T-helper 2 cell treated with Interferon-gamma antibody and Interleukin-4, amounts not matched to agents 5 μg/mL and 100 μg/mL, for 36 hours (primary cell): Measurements from ENCODE around the gene LOXHD1.

ENCODE experiments used
- DNase-seq: peaks from one replicate; pipeline ENCODE4 v3.0.0; 2021; ENCODE audit warnings: low spot score
- H3K27ac Mint-ChIP-seq: one replicate; pipeline ENCODE4 v1.8.0; 2021; ENCODE audit warnings: mild to moderate bottlenecking, mixed read lengths
- H3K27me3 Mint-ChIP-seq: one replicate; pipeline ENCODE4 v1.8.0; 2021; ENCODE audit warnings: low read depth, mixed read lengths
- H3K36me3 Mint-ChIP-seq: one replicate; pipeline ENCODE4 v1.8.0; 2021; ENCODE audit warnings: low read depth, mixed read lengths
- H3K4me1 Mint-ChIP-seq: one replicate; pipeline ENCODE4 v1.8.0; 2021; ENCODE audit warnings: low read depth, mixed read lengths
- H3K4me3 Mint-ChIP-seq: one replicate; pipeline ENCODE4 v1.8.0; 2022; ENCODE audit warnings: mild to moderate bottlenecking, moderate library complexity, mixed read lengths
- H3K9me3 Mint-ChIP-seq: one replicate; pipeline ENCODE4 v1.8.0; 2021; ENCODE audit warnings: mixed read lengths

LOXHD1 gene

DNA sequence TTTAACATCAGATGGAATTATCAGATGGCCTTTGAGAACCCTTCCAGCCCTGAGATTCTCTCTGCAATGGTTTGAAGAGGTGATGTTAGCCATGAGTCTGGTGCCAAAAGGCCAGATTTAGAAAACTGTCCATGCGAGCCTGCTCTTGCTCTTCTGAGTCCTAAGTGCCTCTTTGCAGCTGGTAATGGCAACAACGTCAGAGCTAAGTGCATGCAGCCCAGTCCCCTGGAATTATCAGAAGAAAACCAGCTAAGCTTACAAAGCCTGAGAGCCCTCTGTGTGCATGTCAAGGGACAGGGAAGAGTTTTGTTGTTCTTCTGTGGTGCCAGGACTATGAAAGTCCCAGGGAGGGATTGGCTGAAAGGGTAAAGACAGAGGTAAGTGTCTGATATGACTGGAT, 89.8 kb downstream of the LOXHD1 start:
- no peaks in the 10 kb centered on the region for H3K36me3 Mint-ChIP-seq
- no peak overlapping the region for H3K27ac Mint-ChIP-seq
- H3K9me3 Mint-ChIP-seq, result no peaks in the 10 kb centered on the region
- no peak overlapping the region for H3K4me3 Mint-ChIP-seq
- H3K4me1 Mint-ChIP-seq, result no peaks in the 10 kb centered on the region
- peaks cover 6% of the 10 kb centered on the region for H3K27me3 Mint-ChIP-seq
- DNase-seq, result no peak

DNA sequence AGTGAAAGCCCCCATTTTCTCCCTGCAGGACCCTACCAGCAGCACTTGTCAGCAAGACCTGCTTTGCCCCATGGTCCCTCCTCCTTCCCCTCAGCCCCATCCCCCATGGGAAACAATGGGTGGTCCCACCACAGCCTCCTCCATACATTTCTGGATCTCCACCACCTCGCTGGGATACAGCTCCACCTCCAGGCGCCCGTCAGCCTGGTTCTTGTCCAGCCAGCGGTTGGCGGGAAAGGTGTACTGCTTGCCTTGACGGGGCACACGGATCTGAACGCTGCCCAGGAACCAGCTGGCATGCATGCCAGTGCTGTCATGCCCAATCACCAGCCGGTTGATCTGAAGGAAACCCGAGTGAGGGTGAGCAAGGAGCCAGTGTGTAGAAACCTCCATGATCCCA, 90.9 kb downstream of the LOXHD1 start:
- no peak for DNase-seq
- Mint-ChIP-seq H3K27ac (no peak overlapping the region), H3K9me3 (no peaks in the 10 kb centered on the region), H3K36me3 (no peaks in the 10 kb centered on the region), H3K4me3 (no peak overlapping the region), H3K4me1 (no peaks in the 10 kb centered on the region), H3K27me3 (peaks cover 6% of the 10 kb centered on the region)

DNA sequence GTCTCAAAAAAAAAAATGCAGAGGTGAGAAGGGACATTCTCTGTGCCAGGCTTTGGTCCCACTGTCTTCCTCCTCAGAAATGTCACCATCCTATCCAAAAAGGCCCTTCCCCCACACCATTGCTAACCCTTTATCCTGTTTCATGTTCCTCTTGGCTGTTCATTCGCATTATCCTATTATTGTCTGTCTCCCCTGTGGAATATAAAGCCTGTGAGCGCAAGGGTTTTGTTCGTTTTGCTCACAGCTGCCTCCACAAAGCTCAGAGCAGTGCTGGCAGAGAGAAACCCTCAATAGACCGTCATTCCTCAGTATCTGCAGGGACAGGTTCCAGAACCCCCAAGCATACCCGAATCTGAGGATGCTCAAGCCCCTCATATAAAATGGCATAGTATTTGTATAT, 91.8 kb downstream of the LOXHD1 start:
- Mint-ChIP-seq H3K4me3 (no peak overlapping the region), H3K36me3 (no peaks in the 10 kb centered on the region), H3K27me3 (peaks cover 6% of the 10 kb centered on the region), H3K27ac (no peak overlapping the region), H3K4me1 (no peaks in the 10 kb centered on the region), H3K9me3 (no peaks in the 10 kb centered on the region)
- DNase-seq, result no peak

DNA sequence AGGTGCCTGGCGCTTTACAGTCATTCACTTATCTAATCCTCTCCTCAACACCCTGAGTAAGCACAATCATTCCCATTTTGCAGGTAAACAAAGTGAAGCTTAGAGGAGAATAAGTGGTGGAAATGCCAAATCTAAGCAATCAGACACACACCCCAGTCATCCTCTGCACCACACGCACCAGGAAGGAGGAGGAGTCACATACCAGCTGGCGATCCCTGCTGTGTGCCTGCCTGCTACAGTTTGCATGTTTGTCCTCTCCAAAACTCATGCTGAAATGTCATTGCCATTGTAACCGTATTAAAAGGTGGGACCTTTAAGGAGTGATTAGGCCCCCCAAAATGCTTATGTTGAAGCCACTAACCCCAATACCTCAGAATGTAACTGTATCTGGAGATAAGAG, 93.7 kb downstream of the LOXHD1 start:
- Mint-ChIP-seq H3K4me3 (no peak overlapping the region), H3K27ac (no peak overlapping the region), H3K27me3 (peaks cover 3% of the 10 kb centered on the region), H3K36me3 (no peaks in the 10 kb centered on the region), H3K4me1 (no peaks in the 10 kb centered on the region), H3K9me3 (no peaks in the 10 kb centered on the region)
- no peak for DNase-seq

DNA sequence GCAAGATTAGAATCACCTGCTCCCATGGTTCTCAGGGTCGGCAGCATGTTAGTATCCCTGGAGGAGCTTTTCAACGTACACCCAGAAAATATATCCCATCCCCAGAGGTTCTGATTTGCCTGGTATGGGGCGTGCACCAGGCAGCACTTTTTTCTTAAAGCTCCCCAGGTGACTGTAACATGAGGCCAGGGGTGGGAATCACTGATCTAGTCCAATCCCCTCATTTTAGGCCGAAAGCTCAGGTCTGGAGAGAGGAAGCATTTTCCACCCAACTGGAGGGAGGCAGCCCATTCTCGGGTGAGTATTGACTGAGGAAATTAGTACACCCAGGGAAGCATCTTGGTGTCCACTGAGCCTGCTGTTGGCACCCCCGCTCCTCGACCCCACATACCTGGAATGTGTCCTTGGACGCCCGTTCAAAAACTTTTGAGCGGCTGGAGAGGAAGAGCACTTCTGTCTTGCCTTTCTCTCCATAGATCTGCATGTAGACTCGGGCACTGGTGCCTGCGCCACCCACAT, 94.3 kb downstream of the LOXHD1 start:
- H3K27ac Mint-ChIP-seq, result no peak overlapping the region
- no peaks in the 10 kb centered on the region for H3K4me1 Mint-ChIP-seq
- DNase-seq, result no peak
- H3K27me3 Mint-ChIP-seq, result no peaks in the 10 kb centered on the region
- H3K9me3 Mint-ChIP-seq, result no peaks in the 10 kb centered on the region
- H3K36me3 Mint-ChIP-seq, result no peaks in the 10 kb centered on the region
- no peak overlapping the region for H3K4me3 Mint-ChIP-seq

DNA sequence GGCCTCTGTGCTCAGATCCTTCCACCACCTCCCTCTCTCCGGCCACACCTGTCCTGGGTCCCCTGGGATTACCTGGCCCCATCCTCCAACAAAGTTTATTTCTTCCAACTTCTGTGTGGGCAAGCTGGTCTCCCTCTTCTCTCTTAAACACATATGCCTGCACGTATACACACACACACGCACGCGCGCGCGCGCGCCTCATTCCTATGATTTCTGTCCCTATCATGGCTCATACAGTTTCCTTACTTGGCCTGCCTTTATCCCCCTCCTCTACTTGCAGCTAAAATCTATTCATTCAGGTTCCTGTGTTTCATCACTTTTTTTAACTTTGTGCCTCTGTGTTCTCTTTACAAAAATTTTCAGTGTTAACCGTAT, 96.4 kb downstream of the LOXHD1 start:
- Mint-ChIP-seq H3K4me3 (no peak overlapping the region), H3K4me1 (no peaks in the 10 kb centered on the region), H3K27me3 (no peaks in the 10 kb centered on the region), H3K27ac (no peak overlapping the region), H3K36me3 (no peaks in the 10 kb centered on the region), H3K9me3 (no peaks in the 10 kb centered on the region)
- no peak for DNase-seq

DNA sequence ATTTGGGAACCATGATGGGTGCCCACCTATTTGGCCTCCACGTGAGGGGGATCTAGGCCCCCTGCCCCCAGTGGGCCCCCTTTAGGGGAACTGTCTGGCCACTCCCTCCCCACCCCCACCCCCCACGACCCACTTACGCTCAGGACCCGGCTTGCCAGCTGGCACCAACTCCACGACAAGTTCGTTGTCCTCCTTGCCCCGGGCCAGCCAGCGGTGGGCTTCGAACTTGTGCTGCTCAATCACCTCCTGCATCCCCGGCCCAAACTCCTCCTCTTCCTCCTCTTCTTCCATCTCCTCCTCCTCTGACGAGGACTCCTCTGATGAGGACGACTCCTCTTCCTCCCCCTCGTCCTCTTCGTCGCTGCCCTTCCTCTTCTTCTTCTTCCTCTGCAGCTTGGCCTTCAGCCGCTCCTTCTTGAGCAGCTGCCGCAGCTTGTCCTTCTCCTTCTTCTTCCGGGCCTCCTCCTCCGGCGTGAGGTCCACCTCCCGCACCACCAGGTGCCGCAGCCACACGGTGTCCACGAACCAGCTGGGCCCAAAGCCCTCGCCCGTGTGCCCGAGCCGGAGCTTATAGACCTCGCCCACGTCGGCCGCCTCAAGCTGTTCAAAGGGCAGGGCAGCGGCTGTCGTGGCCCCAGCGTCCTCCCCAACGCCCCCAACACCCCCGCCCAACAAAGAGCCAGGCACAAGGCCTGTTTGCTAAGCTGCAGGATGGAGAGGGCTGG, 96.9 kb downstream of the LOXHD1 start:
- H3K27ac Mint-ChIP-seq, result no peak overlapping the region

DNA sequence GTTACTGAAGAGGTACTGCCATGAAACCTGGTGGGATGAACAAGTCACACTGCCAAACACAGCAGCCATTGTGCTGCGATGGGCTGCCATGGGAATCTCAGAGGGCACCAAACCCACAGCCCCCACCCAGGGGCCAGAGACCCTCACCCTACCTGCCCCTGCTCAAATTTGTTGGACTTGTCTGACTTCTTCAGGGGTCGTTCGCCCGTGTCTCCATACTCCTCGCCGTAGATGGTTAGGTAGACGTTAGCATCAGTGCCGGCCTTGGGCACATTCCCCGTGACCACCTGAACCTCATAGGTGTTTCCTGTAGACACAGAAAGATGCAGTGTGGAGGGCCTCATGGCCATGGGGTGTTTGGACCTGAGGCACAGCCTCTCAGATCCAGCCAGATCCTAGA, 97.7 kb downstream of the LOXHD1 start:
- no peak overlapping the region for H3K27ac Mint-ChIP-seq
- no peaks in the 10 kb centered on the region for H3K9me3 Mint-ChIP-seq
- no peak overlapping the region for H3K4me3 Mint-ChIP-seq
- H3K27me3 Mint-ChIP-seq, result no peaks in the 10 kb centered on the region
- no peaks in the 10 kb centered on the region for H3K36me3 Mint-ChIP-seq
- no peaks in the 10 kb centered on the region for H3K4me1 Mint-ChIP-seq
- DNase-seq, result no peak

More for the DNA sequence above, 96.9 kb downstream of the LOXHD1 start:
- Mint-ChIP-seq H3K4me1 (no peaks in the 10 kb centered on the region), H3K9me3 (no peaks in the 10 kb centered on the region), H3K27me3 (no peaks in the 10 kb centered on the region), H3K36me3 (no peaks in the 10 kb centered on the region), H3K4me3 (no peak overlapping the region)
- DNase-seq, result no peak

DNA sequence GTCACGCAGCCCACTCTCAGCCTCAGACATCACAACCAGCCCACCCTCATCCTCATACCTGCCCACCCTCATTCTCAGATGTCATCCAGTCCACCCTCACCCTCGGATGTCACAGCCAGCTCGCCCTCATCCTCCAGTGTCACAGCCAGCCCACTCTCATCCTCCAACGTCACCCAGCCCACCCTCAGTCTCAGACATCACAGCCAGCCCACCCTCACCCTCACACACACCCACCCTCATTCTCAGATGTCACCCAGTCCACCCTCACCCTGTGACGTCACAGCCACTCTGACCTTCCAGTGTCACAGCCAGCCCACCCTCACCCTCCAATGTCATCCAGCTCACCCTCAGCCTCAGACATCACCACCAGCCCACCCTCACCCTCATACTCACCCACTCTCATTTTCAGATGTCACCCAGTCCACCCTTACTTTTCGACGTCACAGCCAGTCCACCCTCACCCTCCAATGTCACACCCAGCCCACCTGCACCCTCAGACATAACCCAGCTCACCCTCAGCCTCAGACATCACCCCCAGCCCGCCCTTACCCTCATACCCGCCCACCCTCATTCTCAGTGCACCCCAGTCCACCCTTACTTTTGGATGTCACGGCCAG, 100.3 kb downstream of the LOXHD1 start:
- Mint-ChIP-seq H3K9me3 (no peaks in the 10 kb centered on the region), H3K27me3 (peaks cover 2% of the 10 kb centered on the region), H3K36me3 (no peaks in the 10 kb centered on the region), H3K4me3 (no peak overlapping the region), H3K4me1 (no peaks in the 10 kb centered on the region), H3K27ac (no peak overlapping the region)
- no peak for DNase-seq

DNA sequence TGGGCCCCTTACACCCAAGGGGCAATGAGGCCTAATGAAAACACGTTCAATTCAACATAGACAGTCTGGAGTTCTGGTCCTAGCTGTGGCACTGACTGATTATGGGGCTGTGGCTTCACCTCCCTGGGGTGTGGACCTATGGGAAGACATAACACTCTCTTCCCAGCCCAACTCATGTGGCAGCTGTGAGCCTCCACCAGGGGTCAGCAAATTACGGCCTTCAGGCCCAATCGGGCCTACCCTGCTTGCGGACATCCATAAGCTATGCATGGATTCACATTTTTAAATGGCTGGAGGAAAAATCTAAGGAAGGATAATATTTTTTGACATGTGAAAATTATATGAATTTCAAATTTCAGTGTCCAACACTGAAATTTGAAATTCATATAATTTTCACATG, 101.3 kb downstream of the LOXHD1 start:
- H3K4me1 Mint-ChIP-seq, result no peaks in the 10 kb centered on the region
- H3K27me3 Mint-ChIP-seq, result peaks cover 2% of the 10 kb centered on the region
- H3K4me3 Mint-ChIP-seq, result no peak overlapping the region
- H3K9me3 Mint-ChIP-seq, result no peaks in the 10 kb centered on the region
- DNase-seq, result no peak
- H3K27ac Mint-ChIP-seq, result no peak overlapping the region
- no peaks in the 10 kb centered on the region for H3K36me3 Mint-ChIP-seq

DNA sequence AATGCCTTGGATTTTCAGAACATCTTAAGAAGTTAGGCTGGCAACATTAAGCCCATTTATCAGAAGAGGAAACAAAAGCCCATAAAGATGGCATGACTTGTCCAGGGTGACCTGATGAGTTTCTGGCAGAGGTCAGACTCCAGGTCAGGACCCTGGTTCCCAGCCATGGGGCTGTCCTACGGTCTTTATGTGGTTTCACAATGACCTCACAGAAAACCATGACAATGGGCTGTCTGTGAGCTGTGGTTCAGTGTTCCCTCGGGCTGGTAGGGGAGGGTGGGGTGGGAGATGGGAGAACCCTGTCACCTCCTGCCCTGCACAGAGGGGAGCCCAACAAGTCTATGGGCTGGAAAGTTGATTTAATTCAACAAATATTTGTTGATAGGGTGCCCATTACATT, 101.8 kb downstream of the LOXHD1 start:
- H3K4me3 Mint-ChIP-seq, result no peak overlapping the region
- H3K27ac Mint-ChIP-seq, result no peak overlapping the region
- no peaks in the 10 kb centered on the region for H3K9me3 Mint-ChIP-seq

DNA sequence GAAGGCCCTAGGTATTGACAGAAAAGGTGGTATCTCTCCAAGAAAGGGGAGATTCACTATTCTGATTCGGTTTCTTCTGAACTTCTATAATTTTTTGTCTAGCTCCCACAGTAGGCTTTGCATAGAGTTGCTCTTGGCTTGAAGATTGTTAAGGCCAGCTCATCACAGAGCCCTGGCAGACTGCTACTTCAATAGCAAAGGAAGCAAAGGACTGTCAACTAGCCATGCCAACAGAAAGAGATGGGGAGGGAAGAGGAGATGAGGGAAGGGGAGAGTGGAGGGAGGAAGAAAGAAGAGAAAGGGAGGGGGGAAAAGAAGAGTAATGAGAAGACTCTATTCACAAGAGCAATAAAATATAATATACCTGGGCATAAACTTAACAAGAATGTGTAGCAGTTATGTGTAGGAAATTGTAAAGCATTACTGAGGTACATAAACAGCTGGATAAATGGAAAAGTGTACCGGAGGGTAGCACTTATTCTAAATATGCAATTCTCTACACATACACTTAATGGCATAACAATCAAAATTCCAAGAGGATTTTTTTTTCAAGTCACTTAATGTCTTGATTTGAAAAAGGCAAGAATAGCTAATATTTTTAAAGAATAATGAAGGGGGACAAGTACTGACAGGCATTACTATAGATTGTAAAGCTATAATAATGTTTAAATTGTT, 102.5 kb downstream of the LOXHD1 start:
- DNase-seq, result no peak
- Mint-ChIP-seq H3K27me3 (peaks cover 2% of the 10 kb centered on the region), H3K4me1 (no peaks in the 10 kb centered on the region), H3K27ac (no peak overlapping the region), H3K36me3 (no peaks in the 10 kb centered on the region), H3K4me3 (no peak overlapping the region), H3K9me3 (no peaks in the 10 kb centered on the region)

More for the DNA sequence above, 101.8 kb downstream of the LOXHD1 start:
- no peaks in the 10 kb centered on the region for H3K36me3 Mint-ChIP-seq
- peaks cover 2% of the 10 kb centered on the region for H3K27me3 Mint-ChIP-seq
- H3K4me1 Mint-ChIP-seq, result no peaks in the 10 kb centered on the region
- DNase-seq, result no peak

DNA sequence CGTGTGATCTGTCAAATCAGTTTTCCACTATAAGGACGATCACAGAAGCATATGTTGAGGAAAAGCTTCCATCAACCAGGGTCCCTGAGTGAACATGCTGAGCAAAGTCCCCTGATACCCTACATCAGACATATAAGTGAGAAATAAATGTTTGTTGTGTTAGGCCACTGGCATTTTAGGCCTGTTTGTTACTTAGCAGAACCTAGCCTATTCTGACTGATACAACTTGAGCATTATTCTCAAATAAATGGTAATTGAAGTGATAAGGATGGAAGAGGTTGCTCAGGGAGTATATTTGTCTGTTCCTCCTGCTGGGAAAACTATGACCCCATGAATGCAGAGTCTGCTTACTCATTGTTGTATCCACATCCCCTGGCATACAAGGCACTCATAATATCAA, 106.4 kb downstream of the LOXHD1 start:
- Mint-ChIP-seq H3K36me3 (no peaks in the 10 kb centered on the region), H3K4me3 (no peak overlapping the region)

DNA sequence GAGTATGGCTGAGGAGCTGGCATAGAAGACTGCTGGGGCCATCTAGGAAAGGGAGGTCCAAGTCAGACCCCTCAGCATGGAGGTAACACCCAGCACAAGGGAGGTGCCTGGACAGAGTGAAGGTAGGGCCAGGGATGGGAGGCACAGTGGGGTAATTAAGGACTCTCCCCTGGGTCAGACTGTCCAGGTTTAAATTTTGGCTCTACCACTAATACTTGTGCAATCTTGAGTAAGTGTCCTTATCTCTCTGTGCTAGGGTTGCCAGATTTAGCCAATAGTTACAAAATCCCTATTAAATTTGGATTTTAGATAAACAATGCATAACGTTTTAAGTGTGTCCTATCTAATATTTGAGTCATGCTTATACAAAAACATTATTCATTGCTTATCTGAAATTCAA, 109.5 kb downstream of the LOXHD1 start:
- H3K9me3 Mint-ChIP-seq, result no peaks in the 10 kb centered on the region
- H3K27ac Mint-ChIP-seq, result no peak overlapping the region
- H3K36me3 Mint-ChIP-seq, result no peaks in the 10 kb centered on the region
- DNase-seq, result no peak
- H3K27me3 Mint-ChIP-seq, result no peaks in the 10 kb centered on the region
- H3K4me3 Mint-ChIP-seq, result no peak overlapping the region
- H3K4me1 Mint-ChIP-seq, result no peaks in the 10 kb centered on the region

More for the DNA sequence above, 106.4 kb downstream of the LOXHD1 start:
- Mint-ChIP-seq H3K9me3 (no peaks in the 10 kb centered on the region), H3K27me3 (peaks cover 2% of the 10 kb centered on the region), H3K27ac (no peak overlapping the region), H3K4me1 (no peaks in the 10 kb centered on the region)
- no peak for DNase-seq
